ENCODE measurements around the gene GGA3.
"Not testable (repeated sequence)": the region's sequence is repeated elsewhere in the genome, so short reads cannot be mapped to it uniquely, and the experiment has no call there.

The GGA3 gene

GRCh38 chr17:75271955-75272847 is 10.8 kb upstream of the GGA3 start:
- FAIRE-seq, result no peak

GRCh38 chr17:75271233-75271954 is 10.0 kb upstream of the GGA3 start:
- no peak for FAIRE-seq

- FAIRE-seq, result no peak
Observed at GRCh38 chr17:75270966-75271232, 9.5 kb upstream of the GGA3 start, which contains the start of gene MIF4GD. MIF4GD (minus strand) TSS chr17:75271231; CDS start chr17:75270195, 1,036 bp downstream.

GRCh38 chr17:75270218-75270965 is 9.0 kb upstream of the GGA3 start:
- FAIRE-seq, result no peak

GRCh38 chr17:75269844-75270217 is 8.4 kb upstream of the GGA3 start:
- no peak for FAIRE-seq

- no peak for FAIRE-seq
Observed at GRCh38 chr17:75267411-75268232, 6.2 kb upstream of the GGA3 start.

- FAIRE-seq, result no peak
Observed at GRCh38 chr17:75267153-75267410, 5.7 kb upstream of the GGA3 start.

- FAIRE-seq, result no peak
Observed at GRCh38 chr17:75266316-75267152, 5.1 kb upstream of the GGA3 start.

- no peak for FAIRE-seq
Observed at GRCh38 chr17:75265614-75266315, 4.4 kb upstream of the GGA3 start.

GRCh38 chr17:75263055-75263454 is 1.6 kb upstream of the GGA3 start:
- FAIRE-seq, result no peak

GRCh38 chr17:75262112-75262606 is 753 bp upstream of the GGA3 start:
- no peak for FAIRE-seq

GRCh38 chr17:75260641-75261335 is 618 bp downstream of the GGA3 start:
- no peak for FAIRE-seq

GRCh38 chr17:75257228-75257627 is 4.2 kb downstream of the GGA3 start:
- FAIRE-seq, result not testable (repeated sequence)

- FAIRE-seq, result not testable (repeated sequence)
Observed at GRCh38 chr17:75255954-75256698, 5.3 kb downstream of the GGA3 start.

GRCh38 chr17:75252039-75252816 is 9.2 kb downstream of the GGA3 start:
- FAIRE-seq, result no peak

- FAIRE-seq, result no peak
Observed at GRCh38 chr17:75250009-75250471, 11.4 kb downstream of the GGA3 start.

- FAIRE-seq, result no peak
Observed at GRCh38 chr17:75249564-75249963, 11.8 kb downstream of the GGA3 start.

- no peak for FAIRE-seq
Observed at GRCh38 chr17:75246404-75246803, 15.0 kb downstream of the GGA3 start.

GRCh38 chr17:75245011-75245410 is 16.4 kb downstream of the GGA3 start:
- FAIRE-seq, result no peak
